GM19397 (cell line): ENCODE data around the gene SRRT.

Experiments
- ATAC-seq: cut with Tn5 transposase; IDR thresholded peaks from one replicate; pipeline ENCODE4 v1.9.1; 2021; ENCODE audit warnings: mild to moderate bottlenecking, moderate library complexity; ENCODE audit not compliant: unreplicated experiment

The SRRT gene

DNA sequence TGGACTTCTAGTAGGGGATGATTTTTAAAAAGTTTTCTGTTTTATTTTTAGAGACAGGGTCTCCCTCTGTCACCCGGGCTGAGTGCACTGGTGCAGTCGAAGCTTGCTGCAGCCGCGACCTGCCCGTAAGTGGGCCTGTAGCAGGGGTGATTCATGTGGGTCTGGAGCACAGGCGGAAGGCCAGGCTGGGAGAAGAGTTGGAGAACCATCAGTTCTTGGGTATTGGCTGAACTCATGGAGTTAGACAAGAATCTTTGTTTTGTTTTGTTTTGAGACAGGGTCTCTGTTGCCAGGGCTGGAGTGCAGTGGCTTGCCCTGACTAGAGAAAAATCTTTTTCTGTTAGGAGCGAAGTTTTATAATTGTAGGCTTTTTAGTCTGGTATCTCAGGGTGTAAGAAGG is 5.7 kb downstream of the SRRT start:
- ATAC-seq = no peak

DNA sequence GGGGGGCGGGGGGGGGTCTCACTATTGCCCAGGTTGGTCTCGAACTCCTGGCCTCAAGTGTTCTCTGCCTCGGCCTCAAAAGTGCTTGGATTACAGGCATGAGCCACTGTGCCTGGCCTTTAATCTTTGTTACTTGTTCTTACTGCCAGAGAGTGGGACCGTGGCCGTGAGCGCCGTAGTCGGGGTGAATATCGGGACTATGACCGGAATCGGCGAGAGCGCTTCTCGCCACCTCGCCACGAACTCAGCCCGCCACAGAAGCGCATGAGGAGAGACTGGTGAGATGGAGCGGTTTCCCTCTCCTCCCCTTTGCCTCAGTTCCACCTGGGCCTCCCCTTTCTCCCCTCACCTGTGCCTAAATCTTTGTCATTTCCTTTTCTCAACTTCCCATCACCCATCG is 6.2 kb downstream of the SRRT start:
- ATAC-seq = no peak

DNA sequence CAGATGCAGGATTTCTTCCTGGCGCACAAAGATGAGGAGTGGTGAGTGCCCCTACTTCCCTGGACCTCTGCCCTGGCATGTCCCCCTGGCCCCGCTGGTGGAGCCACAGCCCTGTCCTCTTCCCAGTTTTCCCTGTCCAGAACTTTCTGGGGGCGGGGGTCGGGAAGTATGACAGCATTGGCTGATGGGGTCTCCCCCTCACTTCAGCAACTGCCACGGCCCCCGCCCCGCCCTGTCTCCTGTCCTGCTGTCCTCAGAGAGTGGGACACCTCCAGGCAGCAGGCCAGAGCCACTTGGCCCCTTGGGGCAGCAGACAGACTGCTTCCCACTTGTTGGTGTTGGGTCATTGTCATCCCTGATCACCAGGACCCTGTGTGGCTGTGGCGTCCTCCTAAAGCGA is 7.3 kb downstream of the SRRT start:
- ATAC-seq = no peak

DNA sequence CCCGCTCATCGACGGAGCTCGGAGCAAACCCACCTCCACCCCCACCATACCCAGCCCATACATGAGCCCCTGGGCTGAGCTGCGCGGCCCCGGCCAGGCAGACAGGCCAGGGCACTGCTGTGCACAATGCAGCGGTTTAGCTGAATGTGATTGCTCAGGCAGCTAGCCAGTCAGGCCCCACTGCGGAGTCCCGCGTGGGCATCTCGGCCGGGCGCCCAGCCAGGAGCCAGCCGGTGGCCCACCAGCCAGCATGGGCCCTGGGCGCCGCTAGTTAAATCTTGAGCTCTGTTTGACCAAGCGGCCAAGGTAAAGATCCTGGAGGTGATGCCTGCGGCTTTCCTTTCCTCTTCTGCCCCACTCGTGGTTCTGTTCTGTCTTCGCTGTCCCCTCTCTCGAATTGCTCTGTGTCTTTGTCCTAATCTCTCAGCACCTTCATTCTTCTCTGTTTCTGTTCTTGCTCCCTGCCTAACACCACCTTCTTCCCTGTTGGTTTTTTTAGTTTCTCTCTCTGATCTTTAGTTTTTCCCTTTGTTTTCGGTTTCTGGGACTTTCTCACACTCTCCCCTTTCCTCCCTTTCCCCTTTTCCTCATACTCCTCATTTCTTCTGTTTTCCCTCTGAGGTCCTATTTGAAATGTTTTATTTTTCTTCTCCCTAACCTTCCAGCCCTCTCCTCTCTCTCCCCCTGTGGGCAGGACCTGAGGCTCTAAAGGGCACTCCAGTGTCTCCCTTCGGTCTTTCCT is 8.1 kb downstream of the SRRT start:
- ATAC-seq = no peak

DNA sequence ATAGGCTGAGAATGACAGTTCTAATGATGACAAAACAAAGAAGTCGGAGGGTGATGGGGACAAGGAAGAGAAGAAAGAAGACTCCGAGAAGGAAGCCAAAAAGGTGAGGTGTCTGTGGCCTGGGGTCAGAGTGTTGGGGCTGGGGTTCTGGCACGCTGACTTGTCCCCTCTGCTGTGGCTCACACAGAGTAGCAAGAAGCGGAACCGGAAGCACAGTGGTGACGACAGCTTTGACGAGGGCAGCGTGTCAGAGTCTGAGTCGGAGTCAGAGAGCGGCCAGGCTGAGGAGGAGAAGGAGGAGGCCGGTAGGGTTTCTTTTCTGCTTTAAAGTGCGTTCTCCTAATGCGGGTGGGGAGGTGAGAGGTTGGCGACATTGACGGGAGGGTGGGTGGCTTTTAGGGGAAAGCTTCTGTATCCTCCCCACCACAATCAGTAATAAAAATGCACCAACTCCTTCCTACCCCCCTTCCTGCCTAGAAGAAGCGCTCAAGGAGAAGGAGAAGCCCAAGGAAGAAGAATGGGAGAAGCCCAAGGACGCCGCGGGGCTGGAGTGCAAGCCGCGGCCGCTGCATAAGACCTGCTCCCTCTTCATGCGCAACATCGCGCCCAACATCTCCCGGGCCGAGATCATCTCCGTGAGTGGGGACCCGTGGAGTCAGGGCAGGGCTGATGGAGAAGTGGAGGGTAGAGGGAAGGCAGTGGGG is 10.0 kb downstream of the SRRT start:
- no peak for ATAC-seq

DNA sequence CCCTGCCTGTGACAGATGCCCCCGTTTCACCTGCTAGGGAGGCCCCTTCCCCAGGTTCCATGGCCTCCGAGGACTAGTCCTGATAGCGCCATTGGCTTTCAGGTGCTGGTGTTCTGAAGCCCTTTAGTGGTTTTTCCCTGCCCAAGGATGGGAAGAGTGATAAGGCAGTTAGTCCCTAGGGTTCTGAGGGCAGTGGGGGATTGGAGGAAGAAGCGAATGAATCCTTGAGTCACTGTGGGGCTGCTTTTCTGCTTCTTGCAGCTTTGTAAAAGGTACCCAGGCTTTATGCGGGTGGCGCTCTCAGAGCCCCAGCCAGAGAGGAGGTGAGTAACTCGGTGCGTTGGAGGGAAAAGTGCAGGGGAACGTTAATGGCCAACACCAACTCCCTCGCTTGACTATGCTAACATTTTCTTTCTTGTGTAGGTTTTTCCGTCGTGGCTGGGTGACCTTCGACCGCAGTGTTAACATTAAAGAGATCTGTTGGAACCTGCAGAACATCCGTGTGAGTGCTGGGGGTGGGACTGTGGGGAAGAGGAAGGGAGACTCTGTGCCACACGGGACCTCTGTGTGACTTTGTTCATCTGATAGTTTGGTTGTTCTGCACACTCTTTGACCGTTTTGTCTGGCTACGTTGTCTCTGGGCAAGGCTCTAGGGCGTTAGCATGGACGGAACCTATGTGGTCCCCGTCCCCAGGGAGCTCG is 10.7 kb downstream of the SRRT start:
- no peak for ATAC-seq

DNA sequence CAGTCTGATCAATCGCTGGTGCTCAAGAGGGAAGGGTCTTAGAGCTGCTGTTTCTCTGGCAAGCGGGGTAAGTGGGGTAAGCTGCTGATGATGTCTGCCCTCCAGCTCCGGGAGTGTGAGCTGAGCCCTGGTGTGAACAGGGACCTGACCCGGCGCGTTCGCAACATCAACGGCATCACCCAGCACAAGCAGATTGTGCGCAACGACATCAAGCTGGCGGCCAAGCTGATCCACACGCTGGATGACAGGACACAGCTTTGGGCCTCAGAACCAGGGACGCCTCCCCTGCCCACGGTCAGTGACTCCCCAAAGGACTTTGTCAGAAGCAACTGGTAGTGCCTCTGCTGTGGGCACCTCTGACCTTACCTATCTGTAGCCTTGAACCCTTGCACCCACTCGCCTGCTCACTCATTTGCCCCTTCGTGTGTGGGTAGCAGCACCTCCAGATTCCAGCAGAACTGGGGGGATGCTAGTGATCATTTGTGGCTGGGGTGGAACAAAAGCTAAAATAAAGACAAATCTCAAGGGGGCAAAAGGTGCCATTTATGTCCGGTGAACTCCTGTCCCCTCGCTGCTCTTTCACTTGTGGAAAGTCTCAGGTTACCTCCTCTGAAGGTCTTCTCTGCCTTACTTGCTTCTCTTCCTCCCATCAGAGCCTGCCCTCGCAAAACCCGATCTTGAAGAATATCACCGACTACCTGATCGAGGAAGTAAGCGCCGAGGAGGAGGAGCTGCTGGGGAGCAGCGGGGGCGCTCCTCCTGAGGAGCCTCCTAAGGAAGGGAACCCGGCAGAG is 11.4 kb downstream of the SRRT start:
- ATAC-seq = no peak

DNA sequence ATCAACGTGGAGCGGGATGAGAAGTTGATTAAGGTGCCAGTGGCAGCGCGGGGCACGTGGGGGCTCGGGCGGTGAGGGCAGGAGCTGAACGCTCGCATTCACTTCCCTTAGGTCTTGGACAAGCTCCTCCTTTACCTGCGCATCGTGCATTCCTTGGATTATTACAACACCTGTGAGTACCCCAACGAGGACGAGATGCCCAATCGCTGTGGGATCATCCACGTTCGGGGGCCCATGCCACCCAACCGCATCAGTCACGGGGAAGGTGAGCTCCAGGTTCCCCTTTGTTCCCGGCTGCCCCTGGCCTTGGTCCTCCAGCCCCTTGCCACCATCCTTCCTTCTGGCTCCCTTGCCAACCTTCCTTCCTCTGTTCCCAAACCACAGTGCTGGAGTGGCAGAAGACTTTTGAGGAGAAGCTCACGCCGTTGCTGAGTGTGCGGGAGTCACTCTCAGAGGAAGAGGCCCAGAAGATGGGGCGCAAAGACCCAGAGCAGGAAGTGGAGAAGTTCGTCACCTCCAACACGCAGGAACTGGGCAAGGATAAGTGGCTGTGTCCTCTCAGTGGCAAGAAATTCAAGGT is 12.1 kb downstream of the SRRT start:
- ATAC-seq = no peak

DNA sequence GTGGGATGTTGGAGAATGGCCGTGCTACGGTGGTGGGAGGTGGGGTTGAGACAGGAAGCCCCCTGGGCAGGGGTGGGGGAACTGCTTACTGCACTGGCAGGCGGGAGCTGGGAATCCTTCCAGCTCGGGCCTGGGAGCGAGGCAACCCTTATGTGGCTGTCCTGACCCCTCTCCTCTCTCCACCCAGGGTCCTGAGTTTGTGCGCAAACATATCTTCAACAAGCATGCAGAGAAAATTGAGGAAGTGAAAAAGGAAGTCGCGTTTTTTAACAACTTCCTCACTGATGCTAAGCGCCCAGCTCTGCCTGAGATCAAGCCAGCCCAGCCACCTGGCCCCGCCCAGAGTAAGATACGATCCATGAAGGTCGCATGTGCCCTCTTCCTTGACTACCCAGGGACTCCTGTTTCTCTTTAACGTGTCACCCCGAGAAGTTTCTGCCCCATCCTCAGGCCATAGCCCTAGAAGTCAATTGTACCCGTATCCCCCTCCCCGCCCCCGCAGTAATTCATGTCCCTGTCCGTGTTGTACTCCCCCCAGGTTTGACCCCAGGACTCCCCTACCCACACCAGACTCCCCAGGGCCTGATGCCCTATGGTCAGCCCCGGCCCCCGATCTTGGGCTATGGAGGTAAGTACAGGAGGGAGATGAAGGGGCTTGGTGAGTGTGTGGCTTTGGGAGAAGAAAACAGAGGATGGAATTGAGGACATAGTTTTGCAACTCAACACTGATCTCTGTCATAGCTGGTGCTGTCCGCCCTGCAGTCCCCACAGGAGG is 12.8 kb downstream of the SRRT start:
- no peak for ATAC-seq

DNA sequence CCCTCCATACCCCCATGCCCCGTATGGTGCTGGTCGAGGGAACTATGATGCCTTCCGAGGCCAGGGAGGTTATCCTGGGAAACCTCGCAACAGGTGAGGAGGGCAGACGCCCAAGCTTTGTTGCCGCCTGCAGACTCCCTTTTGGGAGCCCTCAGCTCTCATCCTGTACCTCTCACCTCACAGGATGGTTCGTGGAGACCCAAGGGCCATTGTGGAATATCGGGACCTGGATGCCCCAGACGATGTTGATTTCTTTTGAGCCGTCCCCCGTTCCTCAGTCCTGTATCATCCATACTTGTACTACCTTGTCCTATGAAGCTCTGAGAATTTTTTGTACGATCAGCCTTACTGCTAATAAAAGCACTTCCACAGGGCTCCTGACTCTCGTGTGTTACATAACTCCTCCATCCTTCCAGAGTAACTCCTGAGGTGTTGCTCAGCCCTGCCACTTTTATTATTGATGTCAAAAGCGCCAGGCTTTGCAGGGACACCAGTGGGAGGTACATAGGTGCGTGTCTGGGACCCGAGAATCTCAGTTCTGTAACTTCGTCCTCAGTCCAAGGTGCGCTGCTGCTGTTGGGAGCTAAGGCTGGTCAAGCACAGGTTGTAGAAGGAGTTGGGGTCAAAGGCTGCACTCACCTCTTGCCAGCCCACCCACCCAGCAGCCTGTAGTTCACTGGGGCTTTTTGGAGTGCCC is 13.5 kb downstream of the SRRT start:
- ATAC-seq = no peak

DNA sequence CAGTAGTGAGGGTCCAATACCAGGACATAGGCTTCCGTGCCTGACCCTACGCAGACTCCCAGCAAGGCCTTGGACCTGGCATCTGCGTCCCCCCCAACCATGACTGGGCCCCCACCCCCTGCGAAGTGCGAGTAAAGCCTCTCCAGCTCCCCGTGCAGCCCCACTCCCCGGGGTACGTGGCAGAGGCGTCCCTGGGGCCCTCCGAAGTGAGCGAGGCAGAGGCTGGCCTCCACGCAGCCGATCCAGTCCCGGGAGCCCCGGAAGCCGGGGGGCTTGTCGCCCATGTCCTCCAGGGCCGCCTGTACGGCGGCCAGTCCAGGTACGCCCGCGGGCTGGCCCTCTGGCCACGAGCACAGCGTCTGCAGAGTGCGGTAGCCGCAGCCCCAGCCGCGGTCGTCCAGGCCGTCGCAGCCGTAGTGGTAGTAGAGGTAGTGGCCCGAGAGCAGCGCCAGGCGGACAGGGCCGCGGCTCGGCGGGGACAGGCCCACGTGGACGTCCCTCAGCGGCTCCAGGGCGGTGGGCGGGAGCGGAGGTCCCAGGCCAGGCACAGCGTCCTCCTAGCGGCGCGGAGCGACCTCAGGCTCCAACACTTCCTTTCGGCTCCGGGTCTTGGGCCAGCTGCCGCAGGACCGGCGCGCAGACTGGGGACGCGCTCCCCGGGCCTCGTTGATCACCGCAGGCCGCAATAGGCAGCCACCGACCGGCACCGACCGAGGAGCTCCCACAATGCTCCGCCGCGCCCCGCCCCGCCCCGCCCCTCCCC is 14.3 kb downstream of the SRRT start, which contains the start of gene UFSP1:
UFSP1 (minus strand) TSS at position 728 of the 763 bp plus-strand sequence; CDS start at position 284, 444 bp downstream.
- peak; percentile 36 for ATAC-seq

DNA sequence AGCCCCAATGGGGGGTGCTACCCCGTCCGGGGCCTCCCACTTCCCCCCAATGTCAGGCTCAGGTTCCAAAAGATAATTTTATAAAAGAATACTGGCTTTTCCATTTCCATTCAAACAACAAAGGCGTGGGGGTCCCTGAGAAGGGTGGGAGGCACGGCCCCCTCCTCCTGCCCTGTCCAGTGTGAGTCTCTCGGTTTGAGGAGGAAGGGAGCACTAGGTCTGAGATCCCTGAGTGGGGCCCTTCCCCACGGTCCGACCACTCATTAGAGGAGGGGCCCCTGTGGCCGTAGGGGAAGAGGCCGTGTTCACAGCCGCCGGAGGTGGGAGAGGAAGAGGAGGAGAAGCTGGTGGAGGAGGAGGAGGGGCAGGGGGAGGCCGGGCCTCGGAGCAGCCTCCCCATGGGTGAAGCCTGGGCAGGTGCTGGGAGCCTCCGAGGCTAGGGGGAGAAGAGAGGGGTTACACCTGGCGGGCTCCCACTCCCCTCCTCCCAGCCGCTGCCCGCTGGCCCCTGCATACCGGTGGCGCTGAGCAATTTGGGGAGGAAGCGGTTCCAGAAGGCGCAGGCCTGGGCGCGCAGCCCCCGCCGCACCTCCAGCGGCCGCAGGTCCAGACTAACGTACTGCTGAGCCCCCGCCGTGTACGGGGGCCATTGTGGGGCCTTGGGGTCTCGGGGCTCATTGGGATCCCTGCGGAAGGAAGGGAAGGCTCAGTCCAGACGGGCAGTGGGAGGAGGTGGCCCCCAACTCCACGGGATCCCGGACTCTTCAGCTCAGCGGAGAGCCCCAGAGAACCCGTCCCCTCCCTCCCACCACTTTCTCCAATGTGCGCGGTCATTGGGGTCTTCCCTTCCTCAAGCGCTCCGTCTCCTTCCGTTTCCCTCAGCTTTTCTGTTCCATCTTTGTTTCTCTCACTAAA is 16.0 kb downstream of the SRRT start:
- ATAC-seq = no peak

DNA sequence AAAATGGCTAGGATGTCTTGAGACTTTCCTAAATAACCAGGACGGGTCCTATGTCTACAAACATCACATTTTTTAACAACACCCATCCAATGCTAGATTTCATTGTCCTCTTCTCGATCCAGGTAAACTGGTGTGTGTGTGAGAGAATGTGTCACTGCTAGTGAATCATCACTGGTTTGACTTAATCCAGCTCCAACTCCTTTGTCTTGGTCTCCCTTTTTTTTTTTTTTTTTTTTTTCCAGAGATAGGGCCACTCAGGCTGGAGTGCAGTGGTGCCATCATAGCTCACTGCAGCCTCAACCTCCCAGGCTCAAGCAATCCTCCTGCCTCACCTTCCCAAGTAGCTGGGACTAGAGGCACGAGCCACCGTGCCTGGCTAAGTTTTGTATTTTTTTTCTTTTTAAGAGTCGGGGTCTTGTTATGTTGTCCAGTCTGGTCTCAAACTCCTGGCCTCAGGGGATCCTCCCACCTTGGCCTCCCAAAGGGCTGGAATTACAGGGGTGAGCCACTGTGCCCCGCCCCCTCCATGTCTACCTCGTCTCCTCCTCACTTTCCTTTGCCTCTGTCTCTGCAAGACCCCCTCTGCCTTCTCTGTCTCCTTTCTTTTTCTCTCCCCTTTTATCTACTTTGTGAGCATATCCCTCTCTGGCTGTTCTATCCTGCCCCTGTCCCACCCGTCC is 16.8 kb downstream of the SRRT start:
- no peak for ATAC-seq

DNA sequence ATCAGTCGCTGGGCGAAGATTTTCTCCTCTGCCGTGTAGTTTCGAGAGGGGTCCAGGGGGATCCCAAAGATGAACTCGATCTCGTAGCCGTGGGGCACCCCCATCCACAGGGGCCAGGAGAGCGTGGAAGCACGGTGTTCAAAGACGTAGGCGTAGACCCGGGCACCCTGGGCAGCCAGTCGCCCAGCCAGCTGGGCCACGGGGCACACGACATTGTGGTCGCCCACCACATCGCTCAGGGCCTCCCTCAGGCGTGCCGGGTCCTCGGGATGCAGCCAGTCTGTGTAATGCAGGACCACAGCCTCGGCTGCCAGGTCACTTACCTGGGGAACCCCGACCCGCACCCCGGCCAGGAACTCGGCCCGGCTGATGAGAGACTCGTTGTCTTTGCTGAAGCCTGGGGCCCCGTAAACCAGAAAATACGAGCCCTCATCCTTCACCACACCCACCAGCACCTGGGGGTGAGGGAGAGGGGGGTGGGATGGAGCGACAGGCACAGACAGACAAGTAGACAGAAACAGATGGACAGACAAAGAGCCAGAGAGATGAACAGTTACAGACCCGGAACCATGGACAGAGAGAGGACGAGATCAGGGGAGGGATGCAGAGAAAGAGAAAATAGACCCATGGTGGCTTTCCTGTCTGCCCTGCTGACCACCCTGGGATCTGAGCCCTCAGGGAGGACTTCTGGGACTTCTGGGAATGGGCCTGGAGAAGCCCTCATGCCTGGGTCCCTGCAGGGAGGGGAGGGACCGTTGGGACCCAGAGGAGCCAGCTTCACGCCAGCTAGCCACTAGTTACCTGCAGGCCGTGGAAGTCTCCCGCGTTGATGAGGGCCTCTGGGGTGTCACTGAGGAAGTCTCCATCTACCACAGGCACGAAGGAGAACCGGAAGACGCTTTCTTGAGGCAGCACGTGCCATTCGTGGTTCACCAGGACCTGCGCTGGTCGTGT is 17.7 kb downstream of the SRRT start:
- ATAC-seq = no peak

DNA sequence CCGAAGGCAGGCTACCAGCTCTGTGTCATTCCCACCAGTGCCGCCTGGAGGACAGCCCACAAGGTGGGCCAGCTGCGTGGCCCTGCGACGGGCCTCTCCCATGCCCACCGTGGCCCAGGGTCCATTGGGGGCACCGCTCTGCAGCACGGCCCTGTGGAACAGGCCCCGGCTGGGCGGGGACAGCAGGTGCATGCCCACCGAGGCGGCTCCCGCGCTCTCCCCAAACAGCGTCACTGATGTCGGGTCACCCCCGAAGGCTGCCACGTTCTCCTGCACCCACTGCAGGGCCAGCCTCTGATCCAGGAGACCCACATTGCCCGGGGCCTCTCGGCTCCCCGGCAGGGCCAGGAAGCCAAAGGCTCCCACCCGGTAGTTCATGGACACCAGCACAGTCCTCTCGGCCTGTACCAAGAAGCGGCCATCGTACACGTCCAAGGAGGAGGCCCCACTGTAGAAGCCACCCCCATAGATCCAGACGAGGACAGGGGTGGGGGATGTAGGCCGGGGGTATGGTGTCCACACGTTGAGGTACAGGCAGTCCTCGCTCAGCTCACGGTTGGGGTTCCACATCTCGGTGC is 18.5 kb downstream of the SRRT start:
- ATAC-seq = no peak
